GM18519 (cell line): Measurements from ENCODE around the gene RAD51B.

ENCODE experiments used
- ATAC-seq: cut with Tn5 transposase; IDR thresholded peaks from one replicate; pipeline ENCODE4 v1.9.1; 2021; ENCODE audit warnings: mild to moderate bottlenecking, moderate library complexity; ENCODE audit not compliant: unreplicated experiment, low FRiP score

RAD51B gene

DNA sequence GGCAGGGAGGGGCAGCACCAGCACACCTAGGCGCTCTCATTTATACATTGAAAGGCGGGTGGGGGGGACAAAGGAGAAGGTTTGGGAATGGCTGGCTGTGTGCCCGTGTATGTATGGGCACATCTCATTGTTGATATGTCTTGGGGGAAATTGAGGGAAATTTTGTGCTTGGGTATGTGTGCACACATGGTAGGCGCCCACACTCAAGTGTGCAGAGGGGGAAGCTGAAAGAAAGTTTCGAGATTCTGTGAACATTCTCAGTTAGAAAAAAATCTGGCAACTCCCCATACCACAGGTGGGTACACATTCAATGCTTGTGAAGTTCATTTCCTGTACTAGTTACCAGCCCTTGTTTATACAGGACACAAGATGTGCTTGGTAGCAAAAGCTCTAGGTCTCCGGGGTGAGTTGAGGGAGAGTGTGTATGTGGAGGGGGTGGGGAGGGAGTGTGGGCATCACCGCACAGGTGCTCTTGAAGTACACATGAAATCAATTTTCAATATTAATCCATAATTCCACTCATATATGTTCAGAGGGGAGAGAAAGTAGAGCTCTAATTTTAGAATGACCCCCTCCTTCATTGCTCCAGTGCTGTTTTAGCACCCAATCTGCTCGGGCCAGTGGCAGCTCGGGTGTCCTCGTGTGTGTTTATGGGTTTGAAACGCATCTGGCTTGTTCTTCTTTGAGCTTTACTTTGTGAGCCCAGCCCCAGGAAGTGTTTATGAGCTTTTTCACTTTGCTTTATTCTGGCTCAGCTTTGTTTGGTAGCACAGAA, 687.3 kb downstream of the RAD51B start:
- ATAC-seq = peak; percentile 42

DNA sequence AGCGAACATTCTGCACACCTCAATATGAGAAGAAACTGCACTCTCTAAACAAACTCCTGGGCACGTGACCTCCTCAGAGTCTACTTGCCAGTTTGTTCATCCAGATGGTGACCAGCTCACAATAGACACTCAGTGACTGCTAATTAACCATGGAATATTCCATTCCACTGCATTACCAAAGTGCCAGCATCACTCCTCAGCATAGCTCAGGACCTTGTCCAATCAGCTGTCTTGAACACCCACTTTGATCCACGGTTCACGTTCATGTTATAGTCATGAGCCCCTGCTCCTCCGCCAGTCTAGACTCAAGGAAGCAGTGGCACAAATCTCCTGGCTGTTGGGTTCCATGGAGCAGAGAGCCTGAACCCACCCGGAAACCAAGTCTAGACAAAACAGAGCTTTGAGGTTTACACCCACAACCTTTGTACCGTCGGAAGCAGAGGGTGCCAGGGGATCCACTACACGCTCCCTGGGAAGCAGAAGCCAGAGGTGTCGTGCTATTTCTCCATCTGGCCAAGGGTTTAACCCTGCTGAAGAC, 688.0 kb downstream of the RAD51B start:
- no peak for ATAC-seq

- no peak for ATAC-seq
Observed at GRCh38 chr14:68508581-68508980, 689.0 kb downstream of the RAD51B start.

GRCh38 chr14:68509188-68509983, 689.8 kb downstream of the RAD51B start:
- no peak for ATAC-seq

- no peak for ATAC-seq
Observed at GRCh38 chr14:68510201-68511128, 690.9 kb downstream of the RAD51B start.

- no peak for ATAC-seq
Observed at GRCh38 chr14:68511129-68512047, 691.8 kb downstream of the RAD51B start.

- ATAC-seq = no peak
Observed at GRCh38 chr14:68512088-68512487, 692.5 kb downstream of the RAD51B start.

DNA sequence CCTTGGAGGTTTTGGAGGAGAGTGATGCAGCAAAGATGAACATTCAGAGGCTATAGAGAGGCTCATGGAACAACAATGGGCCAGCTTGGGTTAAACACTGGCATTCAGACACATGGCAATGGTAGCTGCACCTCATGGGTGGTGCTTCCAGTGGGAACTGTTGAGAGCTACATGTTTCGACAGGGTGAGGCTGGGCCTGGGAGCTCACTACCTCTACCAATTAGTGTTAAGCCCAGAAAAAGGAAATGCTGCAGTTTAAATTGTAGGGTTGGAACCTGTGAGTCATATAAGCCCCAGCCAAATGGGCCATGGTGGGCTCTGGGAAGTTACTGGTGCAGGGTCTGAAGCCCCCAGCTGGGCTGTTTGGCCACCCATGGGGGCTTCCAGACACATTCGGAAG, 693.6 kb downstream of the RAD51B start:
- ATAC-seq = no peak

GRCh38 chr14:68513838-68514607, 694.4 kb downstream of the RAD51B start:
- peak; percentile 70 for ATAC-seq

DNA sequence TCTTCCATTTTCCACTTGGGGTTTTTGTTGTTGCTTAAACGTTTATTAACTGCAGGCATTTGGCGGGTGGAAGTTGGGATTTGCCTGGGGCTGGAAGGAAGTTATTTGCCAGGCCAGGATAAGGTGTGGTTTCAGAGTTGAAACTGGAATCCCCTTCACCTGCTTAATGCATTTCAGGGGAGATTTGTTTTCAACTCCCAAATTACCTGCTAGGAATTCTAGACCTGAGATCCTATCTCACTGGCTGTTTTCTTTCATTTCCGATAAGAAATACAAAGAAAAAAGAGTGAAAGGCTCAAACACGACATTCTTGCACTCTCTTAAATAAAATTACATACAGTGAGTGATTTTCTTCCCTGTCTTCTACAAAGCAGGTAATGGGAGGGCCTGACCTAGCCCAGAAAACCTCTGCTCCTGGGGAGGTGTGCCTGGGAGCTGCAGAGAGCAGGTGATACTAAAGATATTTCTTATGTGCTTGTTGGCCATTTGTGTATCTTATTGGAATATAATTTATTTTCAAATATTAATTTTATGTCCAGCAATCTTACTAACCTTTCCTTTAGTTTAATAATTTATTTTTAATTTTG, 695.1 kb downstream of the RAD51B start:
- no peak for ATAC-seq

DNA sequence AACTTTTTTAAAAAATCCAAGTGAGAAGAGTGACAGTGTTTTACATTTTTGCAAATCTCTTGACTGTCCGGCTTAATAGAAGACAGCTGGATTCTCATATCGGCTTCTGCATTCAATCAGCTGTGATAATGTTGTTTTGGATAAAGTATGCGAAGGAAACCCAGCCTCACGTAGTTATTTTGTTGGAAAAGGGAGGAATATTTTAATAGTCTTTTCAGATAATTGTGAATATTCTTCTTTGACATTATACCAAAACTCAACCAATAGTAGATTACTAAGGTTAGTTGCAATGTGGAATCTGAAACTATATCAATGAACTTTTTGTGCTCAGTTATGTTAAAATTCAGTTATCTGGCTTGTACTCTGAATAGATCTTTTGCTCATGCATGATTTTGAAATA, 696.8 kb downstream of the RAD51B start:
- ATAC-seq = no peak

DNA sequence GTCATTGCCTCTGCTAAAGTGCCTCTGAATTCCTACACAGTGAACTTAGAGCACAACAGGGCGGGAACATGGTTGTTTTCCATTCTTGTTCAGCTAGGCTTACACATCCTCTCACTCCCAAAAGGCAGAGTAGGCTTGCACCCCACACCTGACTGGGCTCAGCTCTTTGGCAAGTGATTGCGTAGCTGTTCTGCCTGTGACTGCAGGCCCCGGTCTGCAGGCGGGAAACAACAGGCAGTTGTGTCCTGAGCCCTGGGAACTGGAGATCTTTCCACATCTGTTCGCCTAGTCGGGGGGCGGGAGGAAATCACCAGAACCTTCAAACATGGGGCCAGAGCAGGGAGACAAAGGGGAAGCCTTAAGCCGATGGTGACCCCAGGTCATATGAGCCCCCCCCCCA, 698.6 kb downstream of the RAD51B start:
- ATAC-seq = no peak

DNA sequence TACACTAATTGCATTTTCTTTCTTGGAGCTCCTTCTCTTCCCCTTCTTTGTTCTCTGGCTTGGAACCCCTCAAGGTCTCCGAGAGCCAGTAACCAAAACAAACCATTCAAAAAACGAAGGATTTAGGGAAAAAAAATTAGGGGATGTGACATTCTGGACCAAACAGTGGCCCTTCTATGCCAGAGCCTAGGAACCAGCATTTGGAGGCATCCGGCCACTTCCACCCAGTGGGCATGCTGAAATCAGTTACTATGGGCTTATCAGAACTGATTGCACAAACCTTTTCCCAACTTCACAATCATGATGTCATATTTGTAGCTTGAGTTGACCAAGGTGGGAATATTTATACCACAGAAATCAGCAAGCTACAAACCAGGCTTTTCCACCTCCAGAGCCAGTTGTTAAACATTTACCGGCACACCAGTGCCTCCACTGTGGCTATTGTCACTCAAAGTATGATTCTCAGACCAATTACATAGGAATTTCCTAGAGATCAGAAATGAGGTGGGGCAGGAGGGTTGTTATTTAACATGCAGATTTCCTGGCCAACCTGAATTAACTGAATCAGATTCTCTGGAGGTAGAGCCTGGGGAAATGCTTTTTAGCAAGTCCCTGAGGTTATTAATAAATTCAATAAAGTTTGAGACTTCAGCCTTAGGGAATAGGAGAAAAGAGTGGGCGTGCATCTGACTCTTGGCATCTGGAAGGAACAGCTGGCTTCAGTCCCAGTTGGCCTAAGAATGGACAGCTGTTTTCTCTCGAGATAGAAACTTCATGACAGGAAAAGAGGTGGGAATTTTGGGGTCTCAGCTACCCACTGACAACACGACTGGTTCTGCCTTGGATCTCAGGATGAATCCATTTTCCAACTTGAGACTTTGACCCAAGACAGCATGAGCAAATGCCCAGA, 699.4 kb downstream of the RAD51B start:
- ATAC-seq = no peak

DNA sequence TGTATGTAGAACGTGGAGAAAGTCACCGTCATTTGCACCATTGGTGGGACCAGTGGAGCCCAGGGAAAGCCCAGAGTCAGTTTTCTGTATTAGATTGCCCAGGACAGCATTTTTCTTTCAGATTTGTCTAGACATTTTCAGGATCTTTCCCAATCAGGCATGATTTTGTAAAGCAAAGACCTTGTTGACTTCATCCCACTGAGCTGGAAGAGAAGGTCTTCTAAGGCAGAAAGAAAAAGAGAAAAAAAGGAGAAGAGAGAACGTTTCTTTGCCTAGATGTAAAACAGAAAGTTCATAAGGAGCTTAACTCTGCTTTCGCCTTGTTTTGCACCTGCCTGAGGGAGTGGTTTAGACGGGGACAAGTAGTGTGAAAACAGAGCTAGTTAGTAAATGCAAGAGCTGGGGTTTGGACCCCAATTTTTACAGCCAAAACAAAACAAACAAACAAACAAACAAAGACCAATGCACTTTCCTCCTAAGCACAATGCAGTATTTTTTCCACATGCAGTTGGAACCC, 700.1 kb downstream of the RAD51B start:
- ATAC-seq = no peak

- no peak for ATAC-seq
Observed at GRCh38 chr14:68520637-68521556, 701.3 kb downstream of the RAD51B start.

GRCh38 chr14:68521557-68521901, 702.0 kb downstream of the RAD51B start:
- ATAC-seq = no peak
